ENCODE results near the gene INTS1. TPM values are rescaled to one million over a fixed set of nuclear protein-coding genes. Genes with fewer than 3 reads are reported as not detected.
A peak's percentile ranks its signal among the peaks of the same experiment; 100 is the strongest.

INTS1 gene
- total and polyA plus RNA-seq, 9 donors: 1.9 to 80.5 (median 61.5) TPM

GRCh38 chr7:1457949-1458682, 46.1 kb downstream of the INTS1 start:
- no peak overlapping the region for H3K27ac ChIP-seq
- no peaks in the 10 kb centered on the region for H3K9me3 ChIP-seq
- WGBS, 3 donors: 28 to 39% (median 37%) methylated on average over 23 of the region's 23 CpGs
- intact Hi-C loops (cut with DNase I): no loop called here
- no peaks in the 10 kb centered on the region for H3K27me3 ChIP-seq
- TF ChIP-seq EP300 (IDR thresholded peaks at IDR 0.05) (no peak), POLR2A (IDR thresholded peaks at IDR 0.05) (no peak)
- peak overlapping the region; percentile 54 for H3K4me3 ChIP-seq
- DNase-seq: no peak
- no peaks in the 10 kb centered on the region for H3K36me3 ChIP-seq
- H3K4me1 ChIP-seq (ENCODE audit: insufficient read depth): peaks cover 9% of the 10 kb centered on the region

GRCh38 chr7:1457059-1457948, 46.9 kb downstream of the INTS1 start:
- peaks cover 9% of the 10 kb centered on the region for H3K4me1 ChIP-seq (ENCODE audit: insufficient read depth)
- H3K27me3 ChIP-seq: no peaks in the 10 kb centered on the region
- H3K36me3 ChIP-seq: no peaks in the 10 kb centered on the region
- no peak overlapping the region for H3K4me3 ChIP-seq
- no peak for DNase-seq
- no peaks in the 10 kb centered on the region for H3K9me3 ChIP-seq
- intact Hi-C loops (cut with DNase I): no loop called here
- WGBS, 3 donors: 71 to 74% (median 72%) methylated on average over 16 to 18 of the region's 18 CpGs
- no peak for TF ChIP-seq EP300 (IDR thresholded peaks at IDR 0.05)
- no peak for TF ChIP-seq POLR2A (IDR thresholded peaks at IDR 0.05)
- TF ChIP-seq CTCF (IDR thresholded peaks at IDR 0.05): no peak
- H3K27ac ChIP-seq: no peak overlapping the region

GRCh38 chr7:1455955-1456354, 48.2 kb downstream of the INTS1 start:
- TF ChIP-seq CTCF (IDR thresholded peaks at IDR 0.05) (no peak), POLR2A (IDR thresholded peaks at IDR 0.05) (no peak), EP300 (IDR thresholded peaks at IDR 0.05) (no peak)
- no peak overlapping the region for H3K4me3 ChIP-seq

GRCh38 chr7:1455241-1455939, 48.8 kb downstream of the INTS1 start:
- Histone ChIP-seq H3K4me1 (ENCODE audit: insufficient read depth) (peaks cover 7% of the 10 kb centered on the region), H3K27me3 (no peaks in the 10 kb centered on the region), H3K4me3 (no peak overlapping the region), H3K27ac (no peak overlapping the region), H3K36me3 (no peaks in the 10 kb centered on the region), H3K9me3 (no peaks in the 10 kb centered on the region)
- intact Hi-C loops (cut with DNase I): no loop called here
- no peak for DNase-seq
- WGBS, 3 donors: 83 to 87% (median 87%) methylated on average over 17 to 26 of the region's 26 CpGs
- TF ChIP-seq EP300 (IDR thresholded peaks at IDR 0.05) (no peak), POLR2A (IDR thresholded peaks at IDR 0.05) (no peak), CTCF (IDR thresholded peaks at IDR 0.05) (no peak)

More at GRCh38 chr7:1455955-1456354, 48.2 kb downstream of the INTS1 start:
- intact Hi-C loops (cut with DNase I): no loop called here
- Histone ChIP-seq H3K27ac (no peak overlapping the region), H3K4me1 (ENCODE audit: insufficient read depth) (peaks cover 9% of the 10 kb centered on the region), H3K9me3 (no peaks in the 10 kb centered on the region), H3K27me3 (no peaks in the 10 kb centered on the region), H3K36me3 (no peaks in the 10 kb centered on the region)
- DNase-seq: no peak
- WGBS, 3 donors: 86 to 89% (median 87%) methylated on average over 13 of the region's 13 CpGs
